Activated effector memory CD4-positive, alpha-beta T cell treated with anti-CD3 and anti-CD28 coated beads, Interleukin-2, amount 50 U/mL, for 16 hours (primary cell): ENCODE data around the gene IL17REL.

Source experiments
- DNase-seq: peaks from one replicate; pipeline ENCODE4 v3.0.0-alpha.2; 2020

Gene IL17REL

GRCh38 chr22:50012211-50013181, at the start of gene IL17REL:
TSS of gene IL17REL (minus strand) at chr22:50012765. CDS start at chr22:50012646, 119 bp downstream.
- peak; percentile 61 for DNase-seq

GRCh38 chr22:50061824-50062355, 49.3 kb upstream of the IL17REL start:
- no peak for DNase-seq

GRCh38 chr22:50061141-50061823, 48.7 kb upstream of the IL17REL start:
- DNase-seq: no peak

DNA sequence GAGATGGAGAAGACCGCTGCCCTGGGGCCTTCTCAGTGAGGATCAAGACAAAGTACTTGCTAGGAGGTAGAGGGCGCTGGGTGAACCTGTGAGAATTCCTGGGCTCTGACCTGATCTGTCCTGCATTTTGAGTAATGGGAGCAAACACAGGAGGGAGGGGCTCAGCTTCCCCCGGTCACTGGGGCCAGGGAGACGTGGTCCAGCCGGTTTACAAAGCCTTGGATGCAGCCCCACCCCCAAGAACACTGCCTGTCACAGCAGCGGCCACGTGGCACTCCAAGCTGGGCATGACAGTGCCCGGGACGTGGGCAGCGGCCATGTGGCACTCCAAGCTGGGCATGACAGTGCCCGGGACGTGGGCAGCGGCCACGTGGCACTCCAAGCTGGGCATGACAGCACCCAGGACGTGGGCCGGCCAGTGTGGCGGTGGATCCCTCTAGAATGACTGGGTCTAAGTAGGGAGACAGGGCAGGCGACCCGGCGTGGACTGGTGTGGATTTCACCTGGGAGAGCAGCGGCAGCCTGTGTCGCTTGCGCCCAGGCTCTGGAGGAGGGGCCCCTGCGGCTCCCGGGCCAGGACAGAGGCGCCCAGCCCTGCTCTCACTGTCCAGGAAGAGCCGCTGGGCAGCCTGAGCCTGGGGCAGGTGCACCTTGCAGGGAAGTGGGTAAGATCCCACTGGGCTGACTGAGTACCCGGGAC, 48.0 kb upstream of the IL17REL start:
- no peak for DNase-seq

- DNase-seq: no peak
Measured at GRCh38 chr22:50059881-50060262, 47.3 kb upstream of the IL17REL start.

DNA sequence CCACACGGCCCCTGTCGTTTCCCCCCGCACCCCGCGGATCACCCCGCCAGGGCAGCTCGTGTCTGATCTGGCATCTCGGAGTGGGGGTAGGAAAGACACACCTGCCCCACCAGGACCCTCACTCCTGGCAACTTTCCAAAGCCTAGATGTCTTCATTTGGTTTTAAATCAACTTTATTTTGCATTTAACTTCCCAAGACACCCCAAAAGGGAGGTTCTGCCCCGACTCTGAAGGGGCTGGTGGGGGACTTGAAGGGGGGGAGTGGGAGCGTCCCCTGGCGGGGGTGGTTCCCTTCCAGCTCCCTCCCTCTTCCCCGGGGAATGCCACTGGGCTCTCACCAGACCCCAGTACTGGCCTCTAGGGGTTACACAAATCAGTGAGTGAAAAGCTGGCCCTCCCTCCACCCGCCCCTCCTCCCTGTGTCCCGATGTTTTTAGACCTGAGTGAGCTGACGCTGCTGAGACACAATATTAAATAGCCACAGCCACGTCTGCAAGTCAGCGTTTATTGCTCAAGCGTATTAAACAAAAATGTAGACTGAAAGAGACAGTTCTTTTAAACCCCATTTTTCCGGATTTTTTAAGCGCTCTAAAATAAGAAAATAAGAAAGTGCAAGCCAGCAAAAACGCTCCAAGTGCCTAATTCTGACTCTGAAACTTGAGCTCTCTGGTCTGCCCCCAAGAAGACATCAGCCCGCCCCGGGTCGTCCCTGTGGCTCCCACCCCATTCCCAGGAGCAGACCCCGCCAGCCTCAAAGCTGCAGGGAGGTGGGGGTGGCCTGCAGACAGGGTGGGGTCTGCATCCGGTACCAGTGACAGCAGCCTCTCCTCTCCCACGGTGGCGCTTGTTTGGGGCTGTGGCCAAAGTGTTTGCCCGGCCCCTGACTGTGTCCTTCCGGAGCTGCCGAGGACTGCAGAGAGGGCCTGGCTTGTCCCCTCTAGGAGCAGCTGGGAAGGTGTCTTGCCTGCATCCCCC, 46.6 kb upstream of the IL17REL start:
- no peak for DNase-seq

DNA sequence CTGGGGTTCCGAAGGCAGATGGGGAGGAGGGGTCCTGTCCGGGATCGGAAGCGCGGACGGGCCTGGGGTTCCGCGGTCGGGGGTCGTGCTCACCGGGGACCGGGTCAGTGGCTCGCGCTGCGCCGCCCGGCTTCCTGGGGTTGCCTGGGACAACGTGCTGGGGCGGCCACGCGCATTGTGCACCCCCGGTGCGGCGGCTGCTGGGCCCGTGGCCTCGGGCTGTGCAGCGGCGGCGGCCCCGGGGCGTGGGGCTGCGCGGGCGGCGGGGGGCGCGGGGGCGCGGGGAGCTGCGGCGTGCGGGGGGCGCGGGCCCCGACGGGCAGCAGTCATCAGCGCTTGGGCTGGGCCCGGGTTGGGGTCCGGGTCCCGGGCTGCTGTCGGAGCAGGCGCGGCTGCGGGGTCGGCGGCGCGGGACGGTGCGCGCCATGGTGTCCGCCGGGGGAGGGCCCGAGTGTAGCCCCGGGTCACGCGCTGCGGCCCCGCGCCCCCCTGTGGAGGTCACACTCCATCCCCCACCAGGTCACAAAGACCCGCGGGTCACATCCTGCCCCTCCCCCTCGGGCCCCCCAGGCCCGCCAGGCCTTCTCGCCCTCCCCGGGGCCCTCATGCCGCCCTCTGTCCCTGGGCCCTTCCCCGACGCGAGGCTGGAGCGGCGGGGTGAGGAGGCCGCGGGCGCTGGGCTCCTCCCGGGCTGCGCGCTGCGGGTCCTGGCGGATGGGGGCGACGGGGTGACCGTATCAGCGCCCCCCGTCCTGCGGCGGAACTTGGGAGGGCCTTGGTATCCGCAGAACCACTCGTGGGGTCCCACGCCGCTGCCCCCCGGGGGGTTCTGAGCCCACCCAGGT, 45.7 kb upstream of the IL17REL start, which contains the start of gene TTLL8:
TTLL8 (minus strand) TSS at position 238 of the 845 bp plus-strand sequence.
- no peak for DNase-seq

- DNase-seq: no peak
Measured at GRCh38 chr22:50057278-50058060, 44.9 kb upstream of the IL17REL start.

GRCh38 chr22:50056214-50056972, 43.8 kb upstream of the IL17REL start:
- no peak for DNase-seq

DNA sequence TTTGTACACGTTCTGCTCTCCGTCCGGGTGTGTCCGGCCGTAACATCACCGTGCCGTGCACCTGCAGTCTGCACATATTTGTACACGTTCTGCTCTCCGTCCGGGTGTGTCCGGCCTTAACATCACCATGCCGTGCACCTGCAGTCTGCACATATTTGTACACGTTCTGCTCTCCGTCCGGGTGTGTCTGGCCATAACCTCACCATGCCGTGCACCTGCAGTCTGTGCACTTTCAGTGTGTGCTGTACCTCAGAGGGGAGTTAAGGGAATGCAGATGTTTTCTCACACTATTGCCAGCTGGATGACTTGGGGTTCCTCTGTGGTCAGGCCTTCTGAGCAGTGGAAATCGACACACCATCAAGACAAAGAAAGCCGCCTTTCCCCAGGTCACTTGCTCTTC, 41.3 kb upstream of the IL17REL start:
- no peak for DNase-seq

DNA sequence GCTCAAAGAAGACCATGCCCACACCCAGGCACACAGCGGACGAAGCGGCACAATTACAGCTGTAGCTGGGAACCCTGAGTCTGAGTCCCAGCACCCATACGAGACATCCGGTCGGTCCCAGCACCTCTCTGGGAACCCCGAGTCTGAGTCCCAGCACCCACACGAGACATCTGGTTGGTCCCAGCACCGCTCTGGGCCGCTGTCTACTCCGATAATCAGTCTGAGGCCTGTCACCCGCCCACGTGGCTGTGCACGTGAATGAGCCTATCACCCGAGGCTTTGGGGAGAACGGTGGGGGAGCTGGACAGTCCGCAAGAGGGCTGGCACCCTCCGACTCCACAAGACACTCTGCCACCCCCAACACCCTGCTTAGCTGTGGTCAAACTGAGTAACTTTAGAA, 39.4 kb upstream of the IL17REL start:
- no peak for DNase-seq

DNA sequence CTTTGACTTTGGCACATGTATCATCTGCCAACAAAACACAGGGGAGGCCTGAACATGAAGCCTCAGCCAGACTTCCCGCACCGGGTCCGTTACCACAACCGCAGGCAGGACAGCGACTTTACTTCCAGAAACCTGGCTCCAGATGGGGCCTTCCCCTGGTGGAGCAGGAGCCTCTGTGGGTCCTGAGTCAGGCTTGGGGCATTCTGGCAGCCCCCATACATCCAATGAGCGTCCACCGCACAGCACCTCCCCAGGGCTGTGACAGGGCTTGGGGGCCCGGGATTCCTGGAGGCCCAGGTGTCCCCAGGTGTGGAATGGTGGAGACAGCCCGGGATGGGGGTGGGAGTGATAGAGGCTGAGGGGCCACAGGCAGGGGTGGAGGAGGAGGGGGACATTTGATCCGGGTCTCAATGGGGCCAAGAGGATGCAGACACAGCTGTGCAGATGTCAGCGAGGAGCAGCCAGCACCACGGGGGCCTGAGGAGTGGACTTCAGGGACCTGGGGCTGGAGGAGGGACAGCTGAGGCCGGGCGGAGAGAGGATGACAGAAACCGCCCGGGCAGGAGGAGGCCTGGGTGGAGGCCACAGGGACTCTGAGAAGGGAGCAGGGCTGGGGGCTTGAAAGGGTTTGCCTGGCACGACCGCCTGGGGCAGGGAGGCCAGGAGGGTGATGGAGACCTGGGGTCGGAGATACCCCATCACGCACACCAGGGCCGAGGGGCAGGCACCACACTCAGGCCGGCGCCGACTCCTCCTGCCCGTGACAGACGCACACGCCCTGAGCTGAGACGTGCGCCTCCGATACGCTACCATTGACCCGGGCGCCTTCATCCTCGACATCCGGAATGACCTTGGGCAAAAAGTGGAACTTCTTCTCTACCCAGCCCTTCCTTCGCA, 37.0 kb upstream of the IL17REL start:
- no peak for DNase-seq

GRCh38 chr22:50048836-50049235, 36.3 kb upstream of the IL17REL start:
- no peak for DNase-seq

DNA sequence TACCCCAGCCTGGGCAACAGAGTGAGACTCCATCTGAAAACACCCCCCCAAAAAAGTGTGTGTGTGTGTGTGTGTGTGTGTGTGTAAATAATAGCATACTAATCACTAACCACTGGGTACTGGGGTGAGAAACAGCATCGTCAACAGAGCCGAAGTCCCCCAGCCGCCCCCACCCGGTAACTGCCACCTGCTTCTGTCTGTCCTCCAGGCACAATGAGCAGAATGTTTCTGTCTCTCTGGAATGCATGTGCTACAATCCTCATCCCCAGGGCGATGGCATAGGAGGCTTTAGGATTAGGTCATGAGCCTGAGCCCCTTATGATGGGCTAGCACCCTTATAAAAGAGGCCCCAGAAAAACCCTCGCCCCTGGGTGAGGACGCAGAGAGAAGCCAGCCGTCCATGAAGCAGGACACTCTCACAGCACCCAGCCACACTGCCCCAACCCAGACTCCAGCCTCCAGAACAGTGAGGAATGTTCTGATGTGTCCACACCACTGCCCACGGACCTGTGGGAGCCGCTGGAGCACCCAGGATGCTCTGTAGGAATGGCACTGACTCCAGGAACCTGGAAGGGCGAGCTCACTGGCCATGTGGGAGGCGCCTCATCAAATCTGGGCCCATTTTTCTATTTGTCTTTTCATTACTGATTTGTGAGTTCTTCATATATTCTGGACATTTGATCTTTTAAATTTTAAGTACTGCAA, 35.6 kb upstream of the IL17REL start:
- DNase-seq: no peak

- no peak for DNase-seq
Measured at GRCh38 chr22:50047346-50047745, 34.8 kb upstream of the IL17REL start.

DNA sequence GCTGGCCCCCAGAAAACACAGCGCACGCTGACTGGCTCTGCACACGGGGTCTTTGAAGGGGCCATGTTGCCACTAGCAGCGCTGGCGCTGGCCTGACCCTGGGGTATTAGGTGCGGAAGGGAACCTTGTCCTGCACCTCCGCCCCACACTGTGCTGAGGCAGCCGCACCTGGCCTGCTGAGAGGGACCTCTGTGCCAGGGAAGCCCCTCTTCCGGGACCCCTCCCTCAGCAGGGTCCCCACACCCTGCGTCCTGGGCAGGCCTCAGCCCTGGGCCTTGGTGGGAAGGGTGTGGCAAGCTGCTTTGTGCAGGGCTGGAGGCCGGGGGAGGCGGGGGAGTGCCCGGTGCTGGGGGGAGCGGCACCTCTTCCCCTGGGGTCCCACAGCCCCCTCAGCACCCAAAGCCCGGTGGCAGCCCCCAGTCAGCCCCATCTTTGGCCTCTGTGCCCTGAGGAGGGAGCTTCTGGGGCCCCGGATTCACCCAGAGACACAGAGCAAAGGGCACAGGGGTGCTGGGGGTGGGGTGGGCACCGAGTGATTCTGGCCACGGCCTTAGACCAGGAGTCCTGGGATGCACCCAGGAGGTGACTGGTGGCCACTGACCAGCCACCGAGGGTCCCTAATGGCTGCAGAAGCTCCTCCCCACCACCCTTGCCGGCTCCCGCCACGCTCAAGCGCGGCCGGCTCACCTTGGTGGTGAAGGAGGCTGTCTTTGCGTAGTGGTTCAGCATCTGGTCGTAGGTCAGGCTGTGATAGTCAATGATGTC, 34.1 kb upstream of the IL17REL start:
- DNase-seq: no peak

GRCh38 chr22:50046019-50046415, 33.5 kb upstream of the IL17REL start:
- no peak for DNase-seq
